Activated B cell treated with CpG ODN at 0.5 μM for 24 hours (primary cell): ENCODE data around the gene ZNF669. TPM values are rescaled to one million over a fixed set of nuclear protein-coding genes. Genes with fewer than 3 reads are reported as not detected.

ENCODE experiments used
- ATAC-seq: fragments of 200-7000 bp; cut with Tn5 transposase; one replicate; pipeline ENCODE4 v1.10.0; 2021; ENCODE audit warnings: low read depth, mild to moderate bottlenecking, moderate library complexity
- CTCF ChIA-PET: fragments of 350-600 bp; sonication (Branson Sonifier 250); formaldehyde crosslinking; loops from one replicate; lab custom pipeline; 2021; ENCODE audit warnings: antibody characterized with exemption; lab: Charles Lee
- POLR2A ChIA-PET: fragments of 350-600 bp; sonication (Branson Sonifier 250); formaldehyde crosslinking; loops from one replicate; lab custom pipeline; 2021; ENCODE audit warnings: antibody characterized with exemption; lab: Charles Lee
- DNase-seq: peaks from one replicate; pipeline ENCODE4 v3.0.0; 2022
- H3K27ac Mint-ChIP-seq: one replicate; pipeline ENCODE4 v1.8.0; 2020; ENCODE audit warnings: mixed read lengths
- H3K27me3 Mint-ChIP-seq: one replicate; pipeline ENCODE4 v1.8.0; 2021; ENCODE audit warnings: mixed read lengths
- H3K36me3 Mint-ChIP-seq: one replicate; pipeline ENCODE4 v1.8.0; 2021; ENCODE audit warnings: low read depth, mixed read lengths
- H3K4me1 Mint-ChIP-seq: one replicate; pipeline ENCODE4 v1.8.0; 2021; ENCODE audit warnings: mixed read lengths
- H3K4me3 Mint-ChIP-seq: one replicate; pipeline ENCODE4 v1.8.0; 2020; ENCODE audit warnings: mild to moderate bottlenecking, mixed read lengths
- H3K9me3 Mint-ChIP-seq: one replicate; pipeline ENCODE4 v1.8.0; 2020; ENCODE audit warnings: mixed read lengths
- intact Hi-C: fragments of 100-400 bp; cut with micrococcal nuclease; formaldehyde crosslinking; loops from one replicate; pipeline ENCODE4 v1.15.1; 2024
- total RNA-seq: library from RNA; stranded (reverse); gene quantifications from 2 replicates; pipeline ENCODE4 v1.2.3, GENCODE V29; 2022
- TF ChIP-seq, protein P1 (sequence below): fragments of 200-600 bp; IDR thresholded peaks from one replicate; pipeline ENCODE4 v1.8.0; 2022; ENCODE audit warnings: antibody characterized with exemption, mild to moderate bottlenecking

The ZNF669 gene
- total RNA-seq, 1 donor from 2014 or later: 18.0 TPM

DNA sequence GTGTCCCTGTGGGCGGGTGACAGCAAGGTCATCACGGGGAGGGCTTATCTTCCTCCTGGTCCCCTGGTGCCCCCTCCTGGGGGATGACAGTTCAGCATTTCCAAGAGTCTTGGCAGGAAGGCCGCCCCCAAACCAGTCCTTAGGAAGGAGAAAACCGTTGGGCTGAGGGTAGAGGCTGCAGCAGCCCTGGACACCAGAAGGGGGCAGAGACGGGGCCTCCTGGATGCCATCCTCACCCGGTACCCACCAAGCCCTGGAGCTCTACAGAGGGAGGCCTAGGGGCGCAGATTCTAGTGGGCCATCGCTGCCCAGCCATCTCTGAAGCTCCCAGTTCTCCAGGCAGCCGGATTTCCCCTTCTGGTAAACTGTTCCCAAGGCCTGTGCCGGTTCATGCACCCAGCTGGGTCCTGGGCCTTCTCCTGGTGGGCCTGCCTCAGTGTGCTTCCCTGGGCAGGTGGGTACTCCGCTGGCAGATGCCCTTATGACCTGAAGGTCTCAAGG lies 14.8 kb upstream of the ZNF669 start:
- ChIA-PET POLR2A (no interaction called here), CTCF (interaction anchor here (0.5 kb wide), 1 partner anchor 363 kb away, joined by 3 read pairs; no protein-coding TSS in a partner anchor)
- DNase-seq: no peak
- H3K27me3 Mint-ChIP-seq: no peaks in the 10 kb centered on the region
- peaks cover 2% of the 10 kb centered on the region for H3K9me3 Mint-ChIP-seq
- ATAC-seq: peak; percentile 28
- no peaks in the 10 kb centered on the region for H3K4me1 Mint-ChIP-seq
- intact Hi-C loops: no loop called here
- H3K27ac Mint-ChIP-seq: no peak overlapping the region
- H3K4me3 Mint-ChIP-seq: no peak overlapping the region
- TF ChIP-seq, protein P1, sequence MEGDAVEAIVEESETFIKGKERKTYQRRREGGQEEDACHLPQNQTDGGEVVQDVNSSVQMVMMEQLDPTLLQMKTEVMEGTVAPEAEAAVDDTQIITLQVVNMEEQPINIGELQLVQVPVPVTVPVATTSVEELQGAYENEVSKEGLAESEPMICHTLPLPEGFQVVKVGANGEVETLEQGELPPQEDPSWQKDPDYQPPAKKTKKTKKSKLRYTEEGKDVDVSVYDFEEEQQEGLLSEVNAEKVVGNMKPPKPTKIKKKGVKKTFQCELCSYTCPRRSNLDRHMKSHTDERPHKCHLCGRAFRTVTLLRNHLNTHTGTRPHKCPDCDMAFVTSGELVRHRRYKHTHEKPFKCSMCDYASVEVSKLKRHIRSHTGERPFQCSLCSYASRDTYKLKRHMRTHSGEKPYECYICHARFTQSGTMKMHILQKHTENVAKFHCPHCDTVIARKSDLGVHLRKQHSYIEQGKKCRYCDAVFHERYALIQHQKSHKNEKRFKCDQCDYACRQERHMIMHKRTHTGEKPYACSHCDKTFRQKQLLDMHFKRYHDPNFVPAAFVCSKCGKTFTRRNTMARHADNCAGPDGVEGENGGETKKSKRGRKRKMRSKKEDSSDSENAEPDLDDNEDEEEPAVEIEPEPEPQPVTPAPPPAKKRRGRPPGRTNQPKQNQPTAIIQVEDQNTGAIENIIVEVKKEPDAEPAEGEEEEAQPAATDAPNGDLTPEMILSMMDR: no peak
- H3K36me3 Mint-ChIP-seq: no peaks in the 10 kb centered on the region

DNA sequence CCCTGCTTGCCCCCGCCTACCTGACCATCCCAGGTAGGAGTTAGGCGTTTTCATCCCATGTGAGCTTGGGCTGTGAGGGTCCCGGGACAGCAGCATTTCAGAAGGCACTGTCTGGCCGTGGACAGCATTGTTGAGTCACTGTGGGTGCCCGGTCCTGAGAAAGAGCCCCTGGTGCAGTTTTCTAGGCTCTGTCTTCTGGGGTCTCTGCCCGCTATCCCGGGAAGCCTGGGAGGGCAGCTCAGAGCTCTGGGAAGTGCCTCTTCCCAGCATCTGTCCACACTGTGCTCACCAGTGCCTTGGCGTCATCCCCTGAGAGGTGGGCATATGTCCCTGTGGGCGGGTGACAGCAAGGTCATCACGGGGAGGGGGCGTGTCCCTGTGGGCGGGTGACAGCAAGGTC lies 11.4 kb upstream of the ZNF669 start:
- H3K27me3 Mint-ChIP-seq: peaks cover 16% of the 10 kb centered on the region
- H3K9me3 Mint-ChIP-seq: no peaks in the 10 kb centered on the region
- CTCF ChIA-PET: no interaction called here
- intact Hi-C loops: no loop called here
- DNase-seq (no peak), ATAC-seq (no peak)
- no peak overlapping the region for H3K4me3 Mint-ChIP-seq
- TF ChIP-seq, protein P1: no peak
- no peak overlapping the region for H3K27ac Mint-ChIP-seq
- H3K36me3 Mint-ChIP-seq: no peaks in the 10 kb centered on the region
- POLR2A ChIA-PET: no interaction called here
- peaks cover 6% of the 10 kb centered on the region for H3K4me1 Mint-ChIP-seq

DNA sequence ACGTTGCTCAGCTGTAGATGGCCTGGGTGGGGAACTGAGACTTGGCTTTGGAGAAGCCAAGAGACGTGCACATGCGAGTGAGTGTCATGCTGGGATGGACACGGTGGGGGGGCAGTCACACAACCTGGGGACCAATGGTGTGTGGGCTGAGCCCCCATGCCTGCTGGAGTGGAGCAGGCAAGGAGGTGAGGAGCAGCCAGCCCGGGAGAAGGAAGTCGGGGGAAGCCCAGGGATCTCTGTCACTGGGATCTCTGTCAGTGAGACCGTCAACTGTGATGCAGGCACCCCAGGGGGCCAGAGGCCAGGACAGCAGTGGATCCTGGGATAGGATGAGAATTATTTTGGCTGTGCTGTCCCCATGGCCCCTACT lies 11.0 kb upstream of the ZNF669 start:
- Mint-ChIP-seq H3K4me3 (no peak overlapping the region), H3K4me1 (peaks cover 6% of the 10 kb centered on the region), H3K27me3 (peaks cover 16% of the 10 kb centered on the region), H3K9me3 (no peaks in the 10 kb centered on the region), H3K36me3 (no peaks in the 10 kb centered on the region), H3K27ac (no peak overlapping the region)
- ATAC-seq (no peak), DNase-seq (no peak)
- TF ChIP-seq, protein P1: no peak
- POLR2A ChIA-PET: no interaction called here
- CTCF ChIA-PET: no interaction called here
- intact Hi-C loops: no loop called here

DNA sequence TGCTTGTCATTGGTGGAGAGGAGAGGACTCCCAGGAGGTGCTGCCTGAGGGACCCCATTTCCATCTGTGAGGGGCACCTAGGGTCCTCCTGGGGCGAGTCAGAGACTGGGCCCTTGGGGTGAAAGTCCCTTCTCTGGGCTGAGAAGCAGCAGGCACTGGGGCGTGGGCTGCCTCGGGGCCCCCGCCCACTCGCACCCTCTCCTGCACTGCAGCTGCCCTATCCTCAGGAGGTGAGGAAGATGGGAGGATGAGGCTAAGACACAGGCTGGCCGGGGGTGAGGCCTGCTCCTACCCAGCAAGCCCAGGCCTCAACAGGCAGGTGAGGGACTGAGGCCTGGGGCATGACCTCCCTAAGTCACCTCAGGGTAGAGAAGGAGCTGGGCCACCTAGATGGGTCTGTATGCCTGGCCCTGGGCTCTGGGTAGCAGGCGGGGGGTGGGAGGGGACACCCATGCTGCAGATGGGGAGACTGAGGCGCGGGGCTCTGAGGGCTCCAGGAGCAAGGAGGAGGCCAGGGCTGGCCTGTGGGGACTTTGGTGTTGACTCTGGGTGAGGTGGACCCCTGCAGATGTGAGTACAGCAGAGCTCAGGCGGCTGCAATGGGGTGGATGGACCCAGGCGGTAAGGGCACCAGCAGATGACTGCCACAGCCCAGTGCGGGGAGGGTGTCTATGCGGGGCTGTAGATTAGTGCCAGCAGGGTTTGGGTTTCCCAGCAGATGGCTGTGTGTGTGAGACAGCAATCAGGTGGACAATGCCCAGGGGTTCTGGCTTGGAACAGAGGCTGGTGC lies 10.4 kb upstream of the ZNF669 start:
- Mint-ChIP-seq H3K4me1 (peaks cover 6% of the 10 kb centered on the region), H3K9me3 (no peaks in the 10 kb centered on the region), H3K36me3 (no peaks in the 10 kb centered on the region), H3K27me3 (peaks cover 21% of the 10 kb centered on the region), H3K27ac (no peak overlapping the region), H3K4me3 (no peak overlapping the region)
- no peak for DNase-seq
- intact Hi-C loops: no loop called here
- ChIA-PET CTCF (no interaction called here), POLR2A (no interaction called here)
- ATAC-seq: no peak
- TF ChIP-seq, protein P1: no peak

DNA sequence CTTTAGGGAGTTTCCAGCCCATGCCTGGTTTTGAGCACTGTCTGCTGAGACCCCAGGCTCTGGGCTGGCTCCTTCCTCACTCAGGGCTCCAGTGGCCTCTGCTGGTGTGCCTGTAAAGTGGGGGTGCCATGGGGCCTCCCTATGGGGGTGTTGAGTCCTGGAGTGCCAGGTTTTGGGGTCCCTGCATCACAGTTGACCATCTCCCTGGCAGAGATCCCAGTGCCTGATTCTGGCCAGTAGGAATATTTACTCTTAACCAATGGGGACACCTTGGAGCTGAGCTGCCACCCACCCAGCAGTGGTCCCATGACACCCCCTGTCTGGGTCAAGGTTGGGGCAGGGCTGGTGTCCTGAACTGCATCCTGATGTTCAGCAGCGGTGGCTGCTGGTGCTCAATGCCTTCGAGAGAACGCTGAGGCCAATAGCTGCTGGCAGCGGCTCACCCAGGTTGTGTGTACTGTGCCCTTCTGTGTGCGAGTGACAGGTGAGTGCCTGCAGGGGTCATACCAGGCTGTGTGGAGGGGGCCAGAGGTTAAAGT lies 9.6 kb upstream of the ZNF669 start:
- CTCF ChIA-PET: no interaction called here
- ATAC-seq: no peak
- Mint-ChIP-seq H3K27me3 (peaks cover 27% of the 10 kb centered on the region), H3K4me1 (peaks cover 6% of the 10 kb centered on the region), H3K4me3 (no peak overlapping the region), H3K27ac (no peak overlapping the region), H3K9me3 (no peaks in the 10 kb centered on the region), H3K36me3 (no peaks in the 10 kb centered on the region)
- intact Hi-C loops: no loop called here
- POLR2A ChIA-PET: no interaction called here
- TF ChIP-seq, protein P1: no peak
- no peak for DNase-seq
